ENCODE results near the gene ETFA.
A peak's percentile ranks its signal among the peaks of the same experiment; 100 is the strongest.
"Not testable (repeated sequence)": the region's sequence is repeated elsewhere in the genome, so short reads cannot be mapped to it uniquely, and the experiment has no call there.

ETFA gene

GRCh38 chr15:76293361-76293760, 17.9 kb downstream of the ETFA start:
- no peak for DNase-seq
- in situ Hi-C loops (cut with HindIII; ENCODE audit: low pct_ligation_motif_present, low pct_unique_long_range_greater_than_20kb, low sequenced_read_pairs) = no loop called here

- in situ Hi-C loops (cut with HindIII; ENCODE audit: low pct_ligation_motif_present, low pct_unique_long_range_greater_than_20kb, low sequenced_read_pairs) = no loop called here
- DNase-seq = no peak
Measured at GRCh38 chr15:76289582-76289981, 21.7 kb downstream of the ETFA start.

- peak; percentile 44 for DNase-seq
- in situ Hi-C loops (cut with HindIII; ENCODE audit: low pct_ligation_motif_present, low pct_unique_long_range_greater_than_20kb, low sequenced_read_pairs) = no loop called here
Measured at GRCh38 chr15:76286271-76286879, 24.9 kb downstream of the ETFA start.

GRCh38 chr15:76285241-76285825, 25.9 kb downstream of the ETFA start:
- DNase-seq = peak; percentile 48
- in situ Hi-C loops (cut with HindIII; ENCODE audit: low pct_ligation_motif_present, low pct_unique_long_range_greater_than_20kb, low sequenced_read_pairs) = no loop called here

- in situ Hi-C loops (cut with HindIII; ENCODE audit: low pct_ligation_motif_present, low pct_unique_long_range_greater_than_20kb, low sequenced_read_pairs) = no loop called here
- DNase-seq = no peak
Measured at GRCh38 chr15:76282465-76282864, 28.8 kb downstream of the ETFA start.

- DNase-seq = no peak
- in situ Hi-C loops (cut with HindIII; ENCODE audit: low pct_ligation_motif_present, low pct_unique_long_range_greater_than_20kb, low sequenced_read_pairs) = no loop called here
Measured at GRCh38 chr15:76278651-76279050, 32.6 kb downstream of the ETFA start.

GRCh38 chr15:76274821-76275220, 36.4 kb downstream of the ETFA start:
- DNase-seq = no peak
- in situ Hi-C loops (cut with HindIII; ENCODE audit: low pct_ligation_motif_present, low pct_unique_long_range_greater_than_20kb, low sequenced_read_pairs) = no loop called here

GRCh38 chr15:76274226-76274625, 37.0 kb downstream of the ETFA start:
- no peak for DNase-seq
- in situ Hi-C loops (cut with HindIII; ENCODE audit: low pct_ligation_motif_present, low pct_unique_long_range_greater_than_20kb, low sequenced_read_pairs) = no loop called here

- in situ Hi-C loops (cut with HindIII; ENCODE audit: low pct_ligation_motif_present, low pct_unique_long_range_greater_than_20kb, low sequenced_read_pairs) = no loop called here
Measured at GRCh38 chr15:76270876-76271275, 40.4 kb downstream of the ETFA start.

GRCh38 chr15:76267077-76267476, 44.2 kb downstream of the ETFA start:
- in situ Hi-C loops (cut with HindIII; ENCODE audit: low pct_ligation_motif_present, low pct_unique_long_range_greater_than_20kb, low sequenced_read_pairs) = no loop called here
- no peak for DNase-seq

More at GRCh38 chr15:76270876-76271275, 40.4 kb downstream of the ETFA start:
- DNase-seq = no peak

- DNase-seq; in situ Hi-C loops (cut with HindIII; ENCODE audit: low pct_ligation_motif_present, low pct_unique_long_range_greater_than_20kb, low sequenced_read_pairs): not testable (repeated sequence)
Measured at GRCh38 chr15:76265769-76266168, 45.5 kb downstream of the ETFA start.

GRCh38 chr15:76260246-76260938, 50.9 kb downstream of the ETFA start:
- DNase-seq = no peak
- in situ Hi-C loops (cut with HindIII; ENCODE audit: low pct_ligation_motif_present, low pct_unique_long_range_greater_than_20kb, low sequenced_read_pairs) = no loop called here

GRCh38 chr15:76259392-76259791, 51.9 kb downstream of the ETFA start:
- no peak for DNase-seq
- in situ Hi-C loops (cut with HindIII; ENCODE audit: low pct_ligation_motif_present, low pct_unique_long_range_greater_than_20kb, low sequenced_read_pairs) = no loop called here

GRCh38 chr15:76258460-76258859, 52.8 kb downstream of the ETFA start:
- in situ Hi-C loops (cut with HindIII; ENCODE audit: low pct_ligation_motif_present, low pct_unique_long_range_greater_than_20kb, low sequenced_read_pairs) = no loop called here
- no peak for DNase-seq

GRCh38 chr15:76253691-76254473, 57.4 kb downstream of the ETFA start:
- in situ Hi-C loops (cut with HindIII; ENCODE audit: low pct_ligation_motif_present, low pct_unique_long_range_greater_than_20kb, low sequenced_read_pairs) = no loop called here
- DNase-seq = no peak

- no peak for DNase-seq
- in situ Hi-C loops (cut with HindIII; ENCODE audit: low pct_ligation_motif_present, low pct_unique_long_range_greater_than_20kb, low sequenced_read_pairs) = no loop called here
Measured at GRCh38 chr15:76252249-76252648, 59.0 kb downstream of the ETFA start.

GRCh38 chr15:76251717-76252116, 59.6 kb downstream of the ETFA start:
- no peak for DNase-seq
- in situ Hi-C loops (cut with HindIII; ENCODE audit: low pct_ligation_motif_present, low pct_unique_long_range_greater_than_20kb, low sequenced_read_pairs) = no loop called here

- no peak for DNase-seq
- in situ Hi-C loops (cut with HindIII; ENCODE audit: low pct_ligation_motif_present, low pct_unique_long_range_greater_than_20kb, low sequenced_read_pairs) = no loop called here
Measured at GRCh38 chr15:76245072-76245610, 66.1 kb downstream of the ETFA start.

- in situ Hi-C loops (cut with HindIII; ENCODE audit: low pct_ligation_motif_present, low pct_unique_long_range_greater_than_20kb, low sequenced_read_pairs) = no loop called here
- no peak for DNase-seq
Measured at GRCh38 chr15:76239786-76240185, 71.5 kb downstream of the ETFA start.
